SH-SY5Y (cell line): ENCODE results near the gene CLCF1.

Experiments used
- GATA2 ChIP-seq: IDR thresholded peaks from 2 replicates; pipeline ENCODE4 v1.6.1; 2011; ENCODE audit warnings: mild to moderate bottlenecking, low read depth, low read length
- GATA3 ChIP-seq: IDR thresholded peaks from 2 replicates; pipeline ENCODE4 v1.6.1; 2011; ENCODE audit warnings: low read depth, mild to moderate bottlenecking, low read length, moderate library complexity

DNA sequence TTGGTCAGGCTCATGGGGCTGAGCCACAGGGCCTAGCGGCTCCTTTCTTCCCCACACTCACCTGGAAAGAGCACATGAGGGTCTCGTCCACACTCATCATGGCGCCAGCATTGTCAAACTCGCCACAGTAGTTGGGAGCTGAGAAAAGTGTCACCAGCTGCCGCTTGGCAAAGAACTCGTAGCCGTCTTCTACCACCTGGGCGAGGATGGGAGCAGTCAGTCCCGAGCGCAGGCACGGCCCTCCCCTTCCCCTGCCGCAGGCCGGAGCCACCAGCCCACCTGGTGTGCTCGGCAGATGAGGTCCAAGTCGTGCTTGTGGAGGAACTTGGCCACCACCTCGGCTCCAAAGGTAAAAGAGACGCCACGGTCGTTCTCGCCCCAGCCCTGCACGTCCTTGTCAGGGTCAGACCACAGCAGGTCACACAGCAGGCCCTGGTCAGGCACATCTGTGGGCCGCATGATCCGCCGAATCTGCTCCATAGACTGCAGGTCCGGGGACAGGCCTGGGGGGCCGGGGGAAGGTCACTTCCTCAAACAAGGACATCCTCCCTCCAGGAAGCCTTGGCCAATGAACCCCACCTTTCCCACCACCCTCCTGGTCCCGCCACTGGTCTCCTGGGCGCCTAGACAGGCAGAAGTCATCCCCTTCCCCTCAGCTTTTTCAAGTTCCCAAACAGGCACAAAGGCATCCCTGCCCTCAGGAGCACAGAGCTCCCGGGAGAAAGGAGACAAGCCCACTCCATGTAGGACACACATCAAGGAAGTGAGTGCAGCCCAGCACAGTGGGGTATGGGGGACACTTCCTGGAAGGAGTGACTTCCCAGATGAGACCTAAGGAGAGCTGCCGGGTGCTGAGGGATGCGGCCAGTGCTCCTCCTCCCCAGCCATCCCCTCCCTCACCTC lies 25.5 kb upstream of the CLCF1 start:
- TF ChIP-seq GATA3 (no peak), GATA2 (no peak)
